Activated CD4-positive, alpha-beta T cell treated with anti-CD3 and anti-CD28 coated beads, Interleukin-2, amount 50 U/mL, for 16 hours (primary cell): ENCODE measurements around the gene PRDM9.

ENCODE experiments used
- DNase-seq: peaks from one replicate; pipeline ENCODE4 v3.0.0-alpha.2; 2020

The PRDM9 gene

DNA sequence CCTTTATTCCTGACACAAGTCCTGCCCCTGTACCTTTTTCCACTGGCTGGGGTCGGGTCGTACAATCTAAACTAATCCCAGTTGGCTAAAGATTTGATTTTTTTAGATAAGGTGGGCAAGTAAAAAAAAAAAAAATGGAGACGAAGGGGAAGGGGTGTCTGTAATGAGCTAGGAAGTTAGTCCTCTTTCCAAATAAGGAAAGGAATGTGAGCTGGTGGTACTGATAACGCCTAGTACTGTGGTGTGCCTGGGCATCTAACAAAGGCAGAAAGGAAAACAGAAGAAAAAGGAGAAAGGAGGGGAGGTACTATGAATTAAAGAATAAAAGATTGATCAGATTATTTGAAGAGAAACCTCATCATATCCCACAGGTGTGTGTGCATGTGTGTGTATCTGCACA is 21.3 kb downstream of the PRDM9 start:
- DNase-seq, result no peak

GRCh38 chr5:23530571-23530970 is 23.2 kb downstream of the PRDM9 start:
- no peak for DNase-seq

GRCh38 chr5:23571059-23571458 is 63.6 kb downstream of the PRDM9 start:
- DNase-seq, result no peak
